Uterus (tissue), 2 donors: ENCODE data around the gene FN1.

Experiments used
- POLR2A ChIP-seq, 2 donors: fragments of 450-650 bp; IDR thresholded peaks; one replicate each; pipeline ENCODE4 v1.6.1; 2016; ENCODE audit warnings: antibody characterized with exemption in 2 of 2, mild to moderate bottlenecking in 1 of 2, moderate library complexity in 1 of 2
- TF ChIP-seq, protein P1 (sequence below), 4 experiments: fragments of 200-600 bp in 2 of 4; fragments of 450-650 bp in 2 of 4; sonication (generic) in 2 of 4; IDR thresholded peaks; one replicate each; pipeline ENCODE4 v1.5.1; 2016 to 2019; ENCODE audit warnings: antibody characterized with exemption in 4 of 4, mild to moderate bottlenecking in 2 of 4, moderate library complexity in 1 of 4

GRCh38 chr2:215415820-215416577, 19.9 kb downstream of the FN1 start:
- TF ChIP-seq POLR2A (IDR thresholded peaks at IDR 0.05), result no peak
- TF ChIP-seq, protein P1, sequence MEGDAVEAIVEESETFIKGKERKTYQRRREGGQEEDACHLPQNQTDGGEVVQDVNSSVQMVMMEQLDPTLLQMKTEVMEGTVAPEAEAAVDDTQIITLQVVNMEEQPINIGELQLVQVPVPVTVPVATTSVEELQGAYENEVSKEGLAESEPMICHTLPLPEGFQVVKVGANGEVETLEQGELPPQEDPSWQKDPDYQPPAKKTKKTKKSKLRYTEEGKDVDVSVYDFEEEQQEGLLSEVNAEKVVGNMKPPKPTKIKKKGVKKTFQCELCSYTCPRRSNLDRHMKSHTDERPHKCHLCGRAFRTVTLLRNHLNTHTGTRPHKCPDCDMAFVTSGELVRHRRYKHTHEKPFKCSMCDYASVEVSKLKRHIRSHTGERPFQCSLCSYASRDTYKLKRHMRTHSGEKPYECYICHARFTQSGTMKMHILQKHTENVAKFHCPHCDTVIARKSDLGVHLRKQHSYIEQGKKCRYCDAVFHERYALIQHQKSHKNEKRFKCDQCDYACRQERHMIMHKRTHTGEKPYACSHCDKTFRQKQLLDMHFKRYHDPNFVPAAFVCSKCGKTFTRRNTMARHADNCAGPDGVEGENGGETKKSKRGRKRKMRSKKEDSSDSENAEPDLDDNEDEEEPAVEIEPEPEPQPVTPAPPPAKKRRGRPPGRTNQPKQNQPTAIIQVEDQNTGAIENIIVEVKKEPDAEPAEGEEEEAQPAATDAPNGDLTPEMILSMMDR (IDR thresholded peaks at IDR 0.05), result no peak
